BJ (cell line): ENCODE results near the gene GOT1. TPM values are rescaled to one million over a fixed set of nuclear protein-coding genes. Genes with fewer than 3 reads are reported as not detected.

ENCODE experiments used
- CTCF ChIA-PET: fragments of 350-600 bp; formaldehyde crosslinking; extraction: SDS; loops from one replicate; lab custom pipeline; 2021; ENCODE audit warnings: antibody characterized with exemption, inconsistent platforms; lab: Yijun Ruan, JAX
- POLR2A ChIA-PET: fragments of 300-600 bp; sonication (Branson Sonifier 250); formaldehyde crosslinking; extraction: SDS; loops from one replicate; lab custom pipeline; 2021; ENCODE audit warnings: antibody characterized with exemption; lab: Charles Lee
- DNase-seq: peaks from one replicate; pipeline ENCODE4 v3.0.0-alpha.2; 2011; ENCODE audit warnings: low read depth
- H3K27me3 ChIP-seq: 2 replicates; pipeline ENCODE4 v1.6.0; 2011; ENCODE audit warnings: low read length; ENCODE audit not compliant: control insufficient read depth, insufficient read depth
- H3K36me3 ChIP-seq: 2 replicates; pipeline ENCODE4 v1.5.1; 2011; ENCODE audit warnings: low read length; ENCODE audit not compliant: control insufficient read depth, insufficient read depth
- H3K4me3 ChIP-seq: 2 replicates; pipeline ENCODE4 v1.5.1; 2011; ENCODE audit warnings: low read depth, mild to moderate bottlenecking, control low read depth, low read length
- CTCF ChIP-seq: IDR thresholded peaks from 2 replicates; pipeline ENCODE4 v1.5.1; 2011; ENCODE audit warnings: low read depth, mild to moderate bottlenecking, control low read depth, inconsistent platforms, low read length, moderate library complexity; ENCODE audit not compliant: insufficient read depth
- polyA plus RNA-seq: library from polyadenylated mRNA; depleted of rRNA; stranded (reverse); fragments of >200 nt; gene quantifications from 2 replicates; pipeline ENCODE4 v1.2.3, GENCODE V29; 2011

The GOT1 gene
- polyA plus RNA-seq, 1 experiment, result 41.4 TPM

GRCh38 chr10:99365311-99365710, 65.1 kb downstream of the GOT1 start:
- H3K4me3 ChIP-seq, result no peak overlapping the region
- no peaks in the 10 kb centered on the region for H3K27me3 ChIP-seq
- ChIA-PET CTCF (interaction anchor here (0.6 kb wide), 1 partner anchor 58 kb away, joined by 3 read pairs; no protein-coding TSS in a partner anchor), POLR2A (no interaction called here)
- DNase-seq, result no peak
- 0 out of 2 replicates have a peak, but pooled peaks cover 1% of the 10 kb centered on the region for H3K36me3 ChIP-seq
- no peak for TF ChIP-seq CTCF

DNA sequence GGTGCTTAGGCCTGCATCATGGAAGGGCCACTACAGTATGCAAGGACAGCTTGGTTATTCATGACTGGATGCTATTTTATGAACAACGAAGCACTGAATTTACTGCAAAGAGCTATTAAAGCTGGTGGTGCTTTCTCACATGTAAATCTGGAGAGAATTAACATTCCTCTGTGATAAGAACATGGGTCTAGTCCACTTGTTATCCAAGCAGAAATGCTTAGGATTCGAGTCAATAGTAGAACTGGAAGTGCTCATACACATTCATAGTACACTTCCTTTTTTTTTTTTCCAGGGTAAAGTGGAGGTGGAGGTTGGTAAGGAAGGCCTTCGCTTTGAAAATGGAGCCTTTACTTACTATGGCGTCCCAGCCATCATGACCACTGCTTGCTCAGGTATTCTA, 66.3 kb downstream of the GOT1 start:
- no peaks in the 10 kb centered on the region for H3K27me3 ChIP-seq
- no peak for TF ChIP-seq CTCF
- ChIA-PET POLR2A (no interaction called here), CTCF (interaction anchor here (0.6 kb wide), 1 partner anchor 841 kb away, joined by 3 read pairs; no protein-coding TSS in a partner anchor)
- DNase-seq, result peak; percentile 89
- H3K36me3 ChIP-seq, result 0 out of 2 replicates have a peak, but pooled peaks cover 1% of the 10 kb centered on the region
- no peak overlapping the region for H3K4me3 ChIP-seq

GRCh38 chr10:99360934-99361333, 69.5 kb downstream of the GOT1 start:
- Histone ChIP-seq H3K36me3 (0 out of 2 replicates have a peak, but pooled peaks cover 1% of the 10 kb centered on the region), H3K27me3 (no peaks in the 10 kb centered on the region), H3K4me3 (no peak overlapping the region)
- CTCF ChIA-PET, result interaction anchor here (0.8 to 2.4 kb wide), 3 partner anchors 8 to 114 kb away, joined by 4 to 6 read pairs (median 5); no protein-coding TSS in a partner anchor
- DNase-seq, result no peak
- TF ChIP-seq CTCF, result no peak
- POLR2A ChIA-PET, result no interaction called here

- CTCF ChIA-PET, result interaction anchor here (1.0 to 1.5 kb wide), 2 partner anchors 8 to 79 kb away, joined by 3 read pairs; no protein-coding TSS in a partner anchor
- Histone ChIP-seq H3K27me3 (no peaks in the 10 kb centered on the region), H3K4me3 (no peak overlapping the region), H3K36me3 (0 out of 2 replicates have a peak, but pooled peaks cover 1% of the 10 kb centered on the region)
- DNase-seq, result no peak
- no peak for TF ChIP-seq CTCF
- POLR2A ChIA-PET, result no interaction called here
These were observed 72.3 kb downstream of the GOT1 start for GRCh38 chr10:99358101-99358500.

- Histone ChIP-seq H3K36me3 (0 out of 2 replicates have a peak, but pooled peaks cover 1% of the 10 kb centered on the region), H3K27me3 (no peaks in the 10 kb centered on the region), H3K4me3 (no peak overlapping the region)
- CTCF ChIA-PET, result no interaction called here
- POLR2A ChIA-PET, result no interaction called here
- no peak for TF ChIP-seq CTCF
- no peak for DNase-seq
These were observed 72.7 kb downstream of the GOT1 start for GRCh38 chr10:99357691-99358090.
